Tibial nerve (tissue), 4 donors: ENCODE results near the gene FUT8. TPM values are rescaled to one million over a fixed set of nuclear protein-coding genes. Genes with fewer than 3 reads are reported as not detected.

Experiments used
- DNase-seq, 2 donors: peaks; one replicate each; pipeline ENCODE4 v3.0.0-alpha.2; 2019; ENCODE audit warnings: low spot score in 2 of 2
- H3K27ac ChIP-seq, 4 donors: fragments of 200-600 bp; sonication (generic) in 3 of 4; one replicate each; pipeline ENCODE4 v1.5.1; 2017 to 2019; ENCODE audit warnings: mild to moderate bottlenecking in 1 of 4
- H3K27me3 ChIP-seq, 2 donors: fragments of 200-600 bp; sonication (generic) in 1 of 2; one replicate each; pipeline versions ENCODE4 v1.5.1 to v1.6.0; 2017 to 2019
- H3K36me3 ChIP-seq, 3 donors: fragments of 200-600 bp; sonication (generic); one replicate each; pipeline ENCODE4 v1.5.1; 2018 to 2019
- H3K4me1 ChIP-seq, 4 donors: fragments of 200-600 bp; sonication (generic) in 3 of 4; one replicate each; pipeline ENCODE4 v1.5.1; 2017 to 2019
- H3K4me3 ChIP-seq, 4 donors: fragments of 200-600 bp; sonication (generic) in 3 of 4; one replicate each; pipeline ENCODE4 v1.5.1; 2017 to 2019; ENCODE audit warnings: mild to moderate bottlenecking in 1 of 4, moderate library complexity in 1 of 4
- H3K9me3 ChIP-seq, 4 donors: fragments of 200-600 bp; sonication (generic) in 3 of 4; one replicate each; pipeline ENCODE4 v1.5.1; 2017 to 2019
- EP300 ChIP-seq, 2 donors: sonication (generic); formaldehyde crosslinking; IDR thresholded peaks; one replicate each; pipeline ENCODE4 v1.6.1; 2017; ENCODE audit warnings: antibody characterized with exemption in 2 of 2, mild to moderate bottlenecking in 1 of 2
- POLR2A ChIP-seq, 2 donors: fragments of 450-650 bp; IDR thresholded peaks; one replicate each; pipeline ENCODE4 v1.6.1; 2017; ENCODE audit warnings: antibody characterized with exemption in 2 of 2, mild to moderate bottlenecking in 2 of 2, moderate library complexity in 2 of 2
- WGBS, 2 donors: methylation state at CpG; one replicate each; pipeline ENCODE4 v1.1.5; 2018; 5-methylcytosine and 5-hydroxymethylcytosine counted together
- total RNA-seq, 4 donors: library from RNA; depleted of rRNA; stranded (reverse); fragments of >200 nt; gene quantifications; one replicate each; pipeline ENCODE4 v1.1.0, GENCODE V29; 2016
- TF ChIP-seq, protein P1 (sequence below), 5 experiments: fragments of 200-600 bp in 3 of 5; fragments of 450-650 bp in 2 of 5; sonication (generic) in 3 of 5; IDR thresholded peaks; one replicate each; pipeline ENCODE4 v1.5.1; 2016 to 2019; ENCODE audit warnings: antibody characterized with exemption in 5 of 5, mild to moderate bottlenecking in 3 of 5, moderate library complexity in 2 of 5

The FUT8 gene
- total RNA-seq, 4 donors from 2014 or later = 69.6 to 114 (median 91.2) TPM

DNA sequence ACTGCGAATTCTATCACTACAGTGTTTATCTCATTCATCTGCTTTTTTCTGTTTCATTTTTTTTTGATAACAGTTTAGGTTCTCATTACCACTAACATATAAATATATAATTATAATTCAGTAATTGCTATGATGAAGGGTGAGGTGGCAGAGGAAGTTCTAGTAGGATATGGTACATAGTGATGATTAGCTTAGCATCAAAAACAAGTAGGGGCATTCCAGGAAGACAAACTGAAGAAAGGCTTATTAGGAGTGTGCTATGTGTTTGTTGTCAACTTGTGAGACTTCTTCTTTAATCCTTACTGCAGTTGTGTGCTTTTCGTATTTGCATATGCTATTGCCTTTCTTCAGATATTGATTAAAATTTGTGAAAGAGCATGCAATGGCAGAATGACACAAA, 20.6 kb downstream of the FUT8 start:
- Histone ChIP-seq H3K9me3 (peaks cover 0 to 4% (median 0%) of the 10 kb centered on the region in 4 donors), H3K36me3 (peaks cover 0 to 11% (median 0%) of the 10 kb centered on the region in 3 donors), H3K27me3 (no peaks in the 10 kb centered on the region), H3K4me1 (peaks cover 0 to 44% (median 3%) of the 10 kb centered on the region in 4 donors), H3K4me3 (no peak overlapping the region), H3K27ac (peak overlapping the region in 2 of 4 donors; percentile 5 to 50)
- 89 to 96% methylated on average over 2 of the region's 2 CpGs for WGBS, 2 donors
- no peak for TF ChIP-seq EP300 (IDR thresholded peaks at IDR 0.05)
- TF ChIP-seq POLR2A (IDR thresholded peaks at IDR 0.05) = no peak
- TF ChIP-seq, protein P1, sequence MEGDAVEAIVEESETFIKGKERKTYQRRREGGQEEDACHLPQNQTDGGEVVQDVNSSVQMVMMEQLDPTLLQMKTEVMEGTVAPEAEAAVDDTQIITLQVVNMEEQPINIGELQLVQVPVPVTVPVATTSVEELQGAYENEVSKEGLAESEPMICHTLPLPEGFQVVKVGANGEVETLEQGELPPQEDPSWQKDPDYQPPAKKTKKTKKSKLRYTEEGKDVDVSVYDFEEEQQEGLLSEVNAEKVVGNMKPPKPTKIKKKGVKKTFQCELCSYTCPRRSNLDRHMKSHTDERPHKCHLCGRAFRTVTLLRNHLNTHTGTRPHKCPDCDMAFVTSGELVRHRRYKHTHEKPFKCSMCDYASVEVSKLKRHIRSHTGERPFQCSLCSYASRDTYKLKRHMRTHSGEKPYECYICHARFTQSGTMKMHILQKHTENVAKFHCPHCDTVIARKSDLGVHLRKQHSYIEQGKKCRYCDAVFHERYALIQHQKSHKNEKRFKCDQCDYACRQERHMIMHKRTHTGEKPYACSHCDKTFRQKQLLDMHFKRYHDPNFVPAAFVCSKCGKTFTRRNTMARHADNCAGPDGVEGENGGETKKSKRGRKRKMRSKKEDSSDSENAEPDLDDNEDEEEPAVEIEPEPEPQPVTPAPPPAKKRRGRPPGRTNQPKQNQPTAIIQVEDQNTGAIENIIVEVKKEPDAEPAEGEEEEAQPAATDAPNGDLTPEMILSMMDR (IDR thresholded peaks at IDR 0.05) = no peak
- DNase-seq = no peak

DNA sequence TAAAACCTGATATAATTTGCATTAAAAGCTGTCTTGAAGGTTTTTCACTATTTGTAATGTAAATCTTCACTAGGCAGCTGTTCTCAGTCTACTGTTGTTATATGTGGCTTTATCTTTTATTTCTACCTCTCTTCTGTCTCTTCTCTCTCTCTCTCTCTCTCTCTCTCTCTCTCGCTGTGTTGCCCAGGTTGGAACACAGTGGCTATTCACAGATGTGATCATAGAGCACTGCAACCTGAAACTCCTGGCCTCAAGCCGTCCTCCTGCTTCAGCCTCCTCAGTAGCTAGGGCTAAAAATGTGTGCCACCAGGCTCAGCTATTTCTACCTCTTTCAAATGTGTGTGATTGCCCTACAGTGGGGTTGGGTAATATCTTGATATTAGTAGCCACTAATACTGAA, 21.1 kb downstream of the FUT8 start:
- Histone ChIP-seq H3K27ac (peak overlapping the region in 2 of 4 donors; percentile 19 to 51), H3K4me1 (peaks cover 0 to 44% (median 3%) of the 10 kb centered on the region in 4 donors), H3K9me3 (peaks cover 0 to 4% (median 0%) of the 10 kb centered on the region in 4 donors), H3K4me3 (no peak overlapping the region), H3K27me3 (no peaks in the 10 kb centered on the region), H3K36me3 (peaks cover 0 to 11% (median 0%) of the 10 kb centered on the region in 3 donors)
- TF ChIP-seq EP300 (IDR thresholded peaks at IDR 0.05) (no peak), POLR2A (IDR thresholded peaks at IDR 0.05) (no peak)
- WGBS, 2 donors = 64 to 84% methylated on average over 2 of the region's 2 CpGs
- DNase-seq = no peak

DNA sequence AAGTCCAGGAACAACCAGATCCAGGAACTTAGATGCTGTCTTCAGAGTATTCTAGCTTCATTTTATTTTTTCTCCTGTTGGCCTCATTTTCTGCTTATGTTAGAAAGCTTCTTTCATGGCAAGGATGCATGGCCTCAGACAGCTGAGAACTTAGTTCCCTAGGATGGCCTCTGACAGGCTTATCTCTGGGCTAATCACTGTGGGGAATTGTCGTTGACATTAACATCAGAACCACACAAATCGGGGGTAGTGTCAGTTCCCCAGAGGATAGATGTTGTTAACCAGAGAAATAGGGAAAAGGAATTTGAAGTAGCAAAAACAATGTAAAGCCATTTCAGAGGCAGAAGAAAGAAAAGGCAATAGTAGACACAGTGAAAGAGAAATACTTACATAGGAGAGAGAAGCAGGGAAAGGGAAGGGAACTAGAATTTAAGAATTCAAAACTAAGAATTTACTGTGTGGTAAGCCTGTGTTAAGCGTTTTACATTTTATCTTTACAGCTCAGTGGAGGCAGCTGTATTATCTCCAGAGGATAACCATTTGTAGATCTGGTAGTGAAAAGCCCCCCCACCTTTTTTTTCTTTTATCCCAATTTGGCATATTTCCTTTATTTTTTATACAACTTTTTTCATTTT, 21.8 kb downstream of the FUT8 start:
- no peak for DNase-seq
- WGBS, 2 donors = 27 to 36% methylated on average over 3 of the region's 3 CpGs
- Histone ChIP-seq H3K4me1 (peaks cover 0 to 44% (median 3%) of the 10 kb centered on the region in 4 donors), H3K4me3 (no peak overlapping the region), H3K27me3 (no peaks in the 10 kb centered on the region), H3K9me3 (peaks cover 0 to 4% (median 0%) of the 10 kb centered on the region in 4 donors), H3K36me3 (peaks cover 0 to 11% (median 0%) of the 10 kb centered on the region in 3 donors), H3K27ac (peak overlapping the region in 2 of 4 donors; percentile 19 to 51)
- TF ChIP-seq POLR2A (IDR thresholded peaks at IDR 0.05) (no peak), EP300 (IDR thresholded peaks at IDR 0.05) (no peak)
- TF ChIP-seq, protein P1 (IDR thresholded peaks at IDR 0.05) = no peak

DNA sequence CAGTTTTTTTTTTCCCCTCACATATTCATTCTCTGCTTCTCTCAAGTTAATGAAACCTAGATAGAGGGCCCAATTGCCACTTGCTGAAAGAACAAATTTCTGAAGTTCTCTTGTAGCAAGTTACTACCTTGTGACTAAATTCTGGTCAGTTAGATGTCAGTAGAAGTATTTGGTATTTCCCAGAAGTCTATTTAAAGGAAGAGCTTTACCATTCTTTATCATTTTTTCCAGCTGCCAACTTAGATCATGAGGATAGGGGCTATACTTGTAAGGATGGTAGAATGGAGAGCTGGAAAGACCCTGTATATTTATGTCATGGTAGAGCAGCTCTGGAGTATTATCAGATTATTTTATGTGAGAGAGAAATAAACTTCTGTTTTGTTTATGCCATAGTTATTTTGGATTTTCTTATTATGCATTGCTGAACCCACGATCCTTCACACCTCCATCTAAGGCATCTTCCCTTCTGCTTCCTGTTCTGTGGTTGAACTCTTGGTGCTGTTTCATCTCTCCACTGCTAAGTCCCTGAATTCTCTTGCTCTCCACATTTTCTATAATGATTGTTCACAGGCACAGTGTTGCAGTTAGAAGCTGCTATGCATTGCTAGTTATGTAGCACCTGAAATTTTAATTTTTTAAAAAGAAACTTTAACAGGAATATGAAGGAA, 25.9 kb downstream of the FUT8 start:
- TF ChIP-seq, protein P1 (IDR thresholded peaks at IDR 0.05) = no peak
- H3K27me3 ChIP-seq = no peaks in the 10 kb centered on the region
- H3K9me3 ChIP-seq = peaks cover 0 to 4% (median 0%) of the 10 kb centered on the region in 4 donors
- H3K27ac ChIP-seq = no peak overlapping the region
- no peak for DNase-seq
- H3K36me3 ChIP-seq = peaks cover 0 to 11% (median 0%) of the 10 kb centered on the region in 3 donors
- 73 to 80% methylated on average over 1 of the region's 1 CpG for WGBS, 2 donors
- H3K4me1 ChIP-seq = peaks cover 0 to 14% (median 2%) of the 10 kb centered on the region in 4 donors
- H3K4me3 ChIP-seq = no peak overlapping the region

DNA sequence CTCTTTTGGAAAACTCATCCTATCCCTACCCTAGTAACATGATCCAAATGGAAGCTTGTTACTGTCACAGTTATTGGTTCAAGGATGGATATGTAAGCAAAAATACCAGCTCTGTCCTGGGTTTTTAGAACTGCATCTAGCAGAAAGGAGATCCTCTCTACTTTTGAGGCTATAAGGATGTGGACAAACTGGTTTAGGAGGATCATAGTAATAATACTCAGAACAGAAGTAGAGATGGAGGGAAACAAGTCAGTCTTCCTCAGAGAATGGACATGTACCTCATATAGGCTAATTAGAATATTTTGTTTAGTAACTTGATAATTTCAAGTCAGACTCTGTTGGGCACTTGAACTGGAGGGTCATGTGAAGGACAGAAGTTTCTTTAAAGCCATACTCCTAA, 26.6 kb downstream of the FUT8 start:
- Histone ChIP-seq H3K36me3 (peaks cover 0 to 11% (median 0%) of the 10 kb centered on the region in 3 donors), H3K9me3 (peaks cover 0 to 4% (median 0%) of the 10 kb centered on the region in 4 donors), H3K4me3 (no peak overlapping the region), H3K4me1 (peaks cover 0 to 7% (median 0%) of the 10 kb centered on the region in 4 donors), H3K27ac (no peak overlapping the region), H3K27me3 (no peaks in the 10 kb centered on the region)
- DNase-seq = no peak
- TF ChIP-seq EP300 (IDR thresholded peaks at IDR 0.05) (no peak), POLR2A (IDR thresholded peaks at IDR 0.05) (no peak)
- TF ChIP-seq, protein P1 (IDR thresholded peaks at IDR 0.05) = no peak
